Measurements from ENCODE around the gene MSANTD2.

Gene MSANTD2

DNA sequence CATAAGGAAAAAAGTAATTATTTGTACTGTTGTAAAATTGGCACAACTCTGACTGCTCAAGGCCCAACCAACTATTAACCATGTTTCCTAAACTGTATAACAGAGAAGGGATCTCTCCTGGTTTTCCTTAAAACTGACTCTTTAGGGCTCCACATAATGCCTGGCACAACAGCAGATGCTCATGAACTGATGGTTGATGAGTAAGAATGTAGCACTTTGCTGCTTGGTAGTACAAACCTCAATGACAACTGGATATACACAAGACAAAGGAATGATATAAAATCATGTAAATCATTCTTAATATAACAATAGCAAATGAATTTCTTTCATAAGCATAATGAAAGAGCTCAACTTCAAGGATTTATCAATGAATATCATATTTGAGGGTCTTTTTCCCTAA is 11.7 kb downstream of the MSANTD2 start:
- TF ChIP-seq, protein P1, sequence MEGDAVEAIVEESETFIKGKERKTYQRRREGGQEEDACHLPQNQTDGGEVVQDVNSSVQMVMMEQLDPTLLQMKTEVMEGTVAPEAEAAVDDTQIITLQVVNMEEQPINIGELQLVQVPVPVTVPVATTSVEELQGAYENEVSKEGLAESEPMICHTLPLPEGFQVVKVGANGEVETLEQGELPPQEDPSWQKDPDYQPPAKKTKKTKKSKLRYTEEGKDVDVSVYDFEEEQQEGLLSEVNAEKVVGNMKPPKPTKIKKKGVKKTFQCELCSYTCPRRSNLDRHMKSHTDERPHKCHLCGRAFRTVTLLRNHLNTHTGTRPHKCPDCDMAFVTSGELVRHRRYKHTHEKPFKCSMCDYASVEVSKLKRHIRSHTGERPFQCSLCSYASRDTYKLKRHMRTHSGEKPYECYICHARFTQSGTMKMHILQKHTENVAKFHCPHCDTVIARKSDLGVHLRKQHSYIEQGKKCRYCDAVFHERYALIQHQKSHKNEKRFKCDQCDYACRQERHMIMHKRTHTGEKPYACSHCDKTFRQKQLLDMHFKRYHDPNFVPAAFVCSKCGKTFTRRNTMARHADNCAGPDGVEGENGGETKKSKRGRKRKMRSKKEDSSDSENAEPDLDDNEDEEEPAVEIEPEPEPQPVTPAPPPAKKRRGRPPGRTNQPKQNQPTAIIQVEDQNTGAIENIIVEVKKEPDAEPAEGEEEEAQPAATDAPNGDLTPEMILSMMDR (IDR thresholded peaks at IDR 0.05) = no peak

DNA sequence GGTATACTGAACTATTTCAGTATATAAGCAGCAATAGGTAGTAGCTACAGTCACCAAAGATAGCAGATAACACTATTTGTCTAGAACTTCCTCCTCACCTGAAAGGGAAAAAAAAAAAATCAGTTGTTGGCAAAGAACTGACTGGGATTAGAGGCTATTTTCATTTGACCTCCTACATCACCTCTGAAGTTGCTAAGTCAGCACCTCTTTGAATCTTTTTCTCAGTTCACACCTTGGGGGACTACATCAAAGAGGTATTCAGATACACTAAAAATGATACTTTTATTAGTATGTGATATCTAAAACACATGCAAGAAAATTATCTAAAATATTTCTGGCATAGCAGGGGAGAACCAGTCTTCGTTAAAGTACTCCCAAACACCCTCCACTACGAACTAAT is 16.2 kb downstream of the MSANTD2 start:
- TF ChIP-seq, protein P1 (IDR thresholded peaks at IDR 0.05) = no peak

DNA sequence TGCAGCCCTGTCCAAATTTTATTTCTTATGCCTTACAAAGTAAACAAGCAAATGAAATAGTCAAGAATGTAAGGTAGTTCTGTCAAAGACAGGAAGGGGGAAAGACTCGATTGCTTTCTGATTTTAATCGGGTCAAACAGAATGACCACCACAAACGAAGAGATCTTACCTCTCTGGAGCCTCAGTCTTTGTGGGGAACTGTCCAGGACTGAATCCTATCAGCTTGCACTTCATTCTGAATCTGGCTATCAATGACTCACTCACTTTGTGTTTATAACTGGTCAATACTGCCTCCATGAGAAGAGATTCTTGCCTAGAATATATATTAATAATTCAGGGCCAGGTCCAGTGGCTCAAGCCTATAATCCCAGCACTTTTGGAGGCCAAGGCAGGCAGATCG is 17.2 kb downstream of the MSANTD2 start:
- TF ChIP-seq, protein P1 (IDR thresholded peaks at IDR 0.05) = no peak

DNA sequence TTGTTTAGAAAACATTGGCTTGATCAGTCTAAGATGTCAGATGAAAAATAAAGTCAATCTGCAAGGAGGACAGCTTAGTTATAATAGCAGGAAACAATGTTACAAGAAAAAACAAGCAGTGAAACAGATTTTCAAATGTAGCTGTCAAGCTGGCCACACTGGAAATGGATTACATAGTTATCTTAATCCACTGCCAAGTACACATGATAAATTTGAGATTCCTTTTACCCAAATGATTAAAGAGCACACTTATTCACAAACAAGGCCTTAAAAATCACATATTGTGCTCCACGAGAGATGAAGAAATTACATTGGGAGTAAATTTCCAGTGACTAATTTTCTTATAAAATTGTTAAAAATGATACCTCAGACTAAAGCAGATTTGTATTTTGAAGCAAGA is 20.6 kb downstream of the MSANTD2 start:
- TF ChIP-seq, protein P1 (IDR thresholded peaks at IDR 0.05) = no peak

DNA sequence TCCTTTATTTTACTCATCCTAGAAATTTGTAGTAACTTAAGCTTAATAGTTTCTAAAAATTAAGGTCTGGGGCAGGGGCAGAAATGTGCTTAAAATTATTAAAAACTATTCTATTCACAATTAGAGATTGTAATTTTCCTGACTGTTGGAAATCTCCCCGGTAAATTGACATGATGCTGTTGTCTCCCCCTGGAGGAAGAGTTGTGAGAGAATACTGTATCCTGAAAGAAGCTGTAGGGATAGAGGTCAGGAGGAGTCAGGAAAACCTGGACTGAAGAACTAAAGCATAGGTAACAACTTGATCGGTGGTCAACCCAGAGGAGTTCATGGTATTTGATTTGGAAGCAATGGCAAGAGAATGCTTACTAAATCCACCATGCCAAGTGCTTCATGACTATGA is 21.9 kb downstream of the MSANTD2 start:
- TF ChIP-seq, protein P1 (IDR thresholded peaks at IDR 0.05) = 0 out of 2 replicates have a peak, but pooled peaks have one; percentile 15

DNA sequence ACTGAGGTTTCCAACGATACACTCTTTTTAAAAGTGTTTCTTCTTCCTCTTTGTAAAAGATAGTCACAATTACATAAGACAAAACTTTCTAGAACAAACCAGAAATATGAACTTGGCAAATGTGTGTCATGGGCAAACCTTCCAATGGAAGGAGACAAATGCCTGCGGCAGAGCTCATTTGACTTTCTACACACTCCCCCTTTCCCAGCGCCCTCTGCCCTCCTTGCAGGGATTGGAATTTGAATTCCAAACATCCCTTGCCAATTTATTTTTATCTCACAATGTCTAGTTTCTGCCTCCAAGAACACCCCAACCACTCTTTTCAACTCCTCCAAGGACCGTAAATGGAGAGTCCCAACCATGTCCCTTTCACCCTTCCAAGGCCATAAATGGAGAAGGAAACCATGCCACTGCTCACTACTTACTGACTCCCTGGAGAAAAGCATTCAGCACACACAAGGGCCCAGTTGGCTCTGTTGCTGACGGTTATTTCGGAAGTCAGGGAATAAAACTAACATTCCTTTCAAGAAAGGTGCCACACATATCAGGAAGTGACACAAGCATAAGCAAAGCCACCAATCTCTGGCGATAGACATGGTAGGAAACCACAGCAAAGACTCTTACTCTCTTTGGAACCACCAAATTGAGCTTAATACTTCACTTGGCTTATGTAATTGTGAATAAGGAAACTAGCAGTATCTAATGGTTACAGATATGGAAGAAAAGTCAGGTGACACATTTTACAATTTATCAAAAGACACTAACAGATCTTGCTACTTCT is 23.2 kb downstream of the MSANTD2 start:
- TF ChIP-seq, protein P1 (IDR thresholded peaks at IDR 0.05) = no peak

DNA sequence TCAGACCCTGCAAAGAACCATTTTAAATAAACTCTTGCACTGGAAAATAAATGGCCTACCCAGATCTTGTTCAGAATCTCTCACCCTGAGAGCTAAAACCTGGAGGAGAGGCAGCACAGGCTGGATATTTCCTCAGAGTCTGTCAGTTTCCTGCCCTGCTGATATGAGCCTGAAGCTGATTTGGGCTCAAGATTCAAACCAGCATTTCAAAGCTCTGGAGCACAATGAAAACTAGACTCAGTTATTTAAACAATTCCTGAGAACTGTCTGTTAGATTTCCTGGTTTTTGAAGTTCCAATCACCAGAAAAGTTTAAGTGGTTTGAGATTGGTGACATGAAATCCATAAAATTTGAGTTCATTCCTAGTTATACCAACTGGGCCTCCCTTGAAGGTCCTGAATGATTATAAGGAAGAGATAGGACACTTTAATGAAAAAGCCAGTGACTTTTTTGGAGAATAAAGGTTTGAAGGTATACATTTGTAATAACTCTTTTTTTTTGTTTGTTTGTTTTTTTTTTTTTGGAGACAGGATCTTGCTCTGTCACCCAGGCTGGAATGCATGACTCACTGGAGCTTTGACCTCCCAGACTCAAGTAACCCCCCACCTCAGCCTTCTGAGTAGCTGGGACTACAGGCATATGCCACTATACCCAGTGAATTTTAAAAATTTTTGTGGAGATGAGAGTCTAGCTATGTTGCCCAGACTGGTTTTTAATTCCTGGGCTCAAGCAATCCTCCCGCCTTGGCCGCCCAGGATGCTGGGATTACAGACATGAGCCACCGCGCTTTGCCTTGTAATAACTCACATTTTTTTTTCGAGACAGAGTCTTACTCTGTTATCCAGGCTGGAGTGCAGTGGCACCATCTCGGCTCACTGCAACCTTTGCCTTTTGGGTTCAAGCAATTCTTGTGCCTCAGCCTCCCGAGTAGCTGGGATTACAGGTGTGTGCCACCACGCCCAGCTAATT is 30.1 kb downstream of the MSANTD2 start:
- TF ChIP-seq, protein P1 (IDR thresholded peaks at IDR 0.05) = no peak
